GM19372 (cell line): Measurements from ENCODE around the gene PDZD4.

Source experiments
- ATAC-seq: cut with Tn5 transposase; IDR thresholded peaks from one replicate; pipeline ENCODE4 v1.9.1; 2021; ENCODE audit warnings: mild to moderate bottlenecking, low read depth, moderate library complexity; ENCODE audit not compliant: unreplicated experiment

PDZD4 gene

DNA sequence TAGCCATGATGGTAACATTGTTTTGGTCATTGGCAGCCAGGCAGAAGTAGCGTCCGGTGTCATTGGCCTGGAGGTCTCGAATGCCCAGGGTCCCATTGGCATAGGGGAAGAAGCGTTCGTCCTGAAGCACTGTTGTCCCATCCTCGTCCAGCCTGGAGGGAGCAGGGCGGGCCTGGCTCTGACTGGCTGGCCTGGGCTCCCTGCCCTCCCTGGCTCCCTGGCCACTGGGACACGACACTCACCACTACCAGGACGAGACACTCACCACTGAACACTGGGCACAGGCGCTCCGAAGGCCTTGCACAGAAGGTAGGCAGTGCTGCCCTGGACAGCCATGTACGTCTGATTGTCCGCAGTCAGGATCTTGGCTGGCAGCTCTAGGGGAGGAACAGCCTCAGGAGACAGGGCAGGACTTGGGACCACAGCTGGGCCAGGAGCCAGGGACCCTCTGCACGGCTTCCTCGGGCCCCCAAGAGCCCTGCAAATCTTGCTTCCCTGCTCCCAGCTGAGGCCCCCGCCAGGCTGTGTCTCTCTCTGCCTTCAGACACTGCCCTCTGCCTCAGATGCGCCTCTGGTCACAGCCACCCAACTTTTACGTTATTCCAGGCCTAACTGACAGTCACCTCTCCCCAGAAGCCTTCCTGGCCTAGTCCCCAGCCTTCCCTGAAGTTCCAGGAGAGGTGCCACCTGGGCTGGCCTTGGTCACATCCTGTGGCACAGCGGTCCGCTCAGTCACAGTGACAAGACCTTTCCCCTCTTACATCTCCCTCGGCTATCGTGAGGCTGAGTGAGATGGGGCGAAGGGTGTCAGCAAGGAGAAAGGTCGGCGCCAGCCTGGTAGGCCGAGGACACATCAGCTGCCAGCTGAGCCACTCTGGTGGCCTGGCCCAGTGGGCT lies 38.5 kb upstream of the PDZD4 start:
- no peak for ATAC-seq

DNA sequence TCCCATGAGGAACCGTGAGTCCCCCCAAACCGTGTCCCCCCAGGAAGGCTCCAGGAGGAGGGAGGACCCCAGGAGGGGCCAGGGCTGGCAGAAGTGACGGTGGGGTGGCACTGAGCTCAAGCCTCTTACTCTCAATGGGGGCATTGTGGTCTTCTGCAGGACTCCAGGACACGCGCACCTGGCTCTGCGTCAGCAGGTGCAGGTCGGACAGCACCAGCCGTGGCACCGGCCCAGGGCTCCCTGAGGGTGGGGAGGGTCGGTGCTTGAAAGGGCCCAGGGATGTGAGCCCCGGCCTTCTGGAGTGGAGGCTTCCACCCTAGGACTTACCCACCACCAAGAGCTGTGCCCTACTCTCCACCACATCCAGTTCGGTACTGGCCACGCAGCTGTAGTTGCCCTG lies 37.3 kb upstream of the PDZD4 start:
- no peak for ATAC-seq

- ATAC-seq: no peak
Observed at GRCh38 chrX:153867139-153867538, 36.8 kb upstream of the PDZD4 start.

DNA sequence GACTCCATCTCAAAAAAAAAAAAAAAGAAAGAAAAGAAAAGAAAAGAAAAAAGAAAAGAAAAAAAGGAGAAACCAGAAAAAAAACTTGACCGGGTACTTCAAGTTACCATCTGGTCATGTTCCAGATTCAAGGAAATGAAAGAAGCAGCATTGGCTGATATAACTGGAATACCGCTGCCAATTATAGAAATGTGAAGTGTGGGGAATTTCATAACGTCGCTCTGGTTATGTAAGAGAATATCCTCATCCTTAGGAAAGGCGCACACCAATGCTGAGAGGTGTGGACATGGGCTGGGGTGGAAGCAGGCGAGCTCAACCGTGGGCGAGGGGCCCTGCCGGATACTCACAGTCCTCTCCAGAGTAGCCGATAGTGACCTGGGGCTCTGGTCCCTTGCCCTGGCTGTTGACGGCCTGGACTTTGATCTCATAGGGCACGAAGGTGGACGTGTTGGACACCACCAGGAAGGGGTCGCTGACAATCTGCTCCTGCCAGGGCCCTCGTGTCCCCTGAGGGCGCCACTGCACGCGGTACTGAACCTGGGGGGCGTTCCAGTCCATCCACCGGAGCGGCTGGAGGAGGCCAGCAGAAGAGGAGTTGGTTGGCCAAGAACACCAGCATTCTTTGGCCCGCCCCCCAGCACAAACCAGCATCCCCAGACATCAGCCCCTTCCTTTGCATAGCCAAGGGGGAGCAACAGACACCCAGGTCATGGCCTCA lies 36.1 kb upstream of the PDZD4 start:
- ATAC-seq: no peak

DNA sequence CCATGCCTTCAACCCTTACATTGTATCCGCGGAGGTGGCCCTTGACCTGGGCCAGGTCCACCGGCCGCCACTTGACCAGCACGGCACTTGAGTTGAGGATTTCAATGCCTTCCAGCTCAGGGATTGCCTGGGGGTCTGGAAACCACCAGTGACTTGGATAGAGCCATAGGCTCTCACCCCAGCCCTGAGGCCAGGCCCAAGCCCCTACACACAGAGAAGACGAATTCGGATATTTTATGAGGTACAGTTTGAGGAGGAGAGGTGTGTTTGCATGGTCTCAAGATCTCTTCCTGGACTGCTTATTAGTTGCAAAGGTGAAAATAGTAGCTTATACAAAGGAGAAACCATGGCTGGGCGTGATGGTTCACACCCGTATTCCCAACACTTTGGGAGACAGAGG lies 35.3 kb upstream of the PDZD4 start:
- no peak for ATAC-seq

DNA sequence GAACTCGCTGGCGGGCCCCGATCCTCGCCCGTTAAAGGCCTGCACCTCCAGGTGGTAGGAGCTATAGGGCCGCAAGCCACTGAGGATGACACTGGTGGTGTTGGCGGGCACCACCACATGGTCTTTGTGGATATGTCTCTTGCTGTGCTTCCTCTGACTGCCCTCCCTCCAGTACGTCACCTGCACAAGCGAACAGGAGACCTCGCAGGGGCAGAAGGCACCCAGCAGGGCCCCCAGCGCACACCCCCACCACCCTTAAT lies 34.9 kb upstream of the PDZD4 start:
- no peak for ATAC-seq

DNA sequence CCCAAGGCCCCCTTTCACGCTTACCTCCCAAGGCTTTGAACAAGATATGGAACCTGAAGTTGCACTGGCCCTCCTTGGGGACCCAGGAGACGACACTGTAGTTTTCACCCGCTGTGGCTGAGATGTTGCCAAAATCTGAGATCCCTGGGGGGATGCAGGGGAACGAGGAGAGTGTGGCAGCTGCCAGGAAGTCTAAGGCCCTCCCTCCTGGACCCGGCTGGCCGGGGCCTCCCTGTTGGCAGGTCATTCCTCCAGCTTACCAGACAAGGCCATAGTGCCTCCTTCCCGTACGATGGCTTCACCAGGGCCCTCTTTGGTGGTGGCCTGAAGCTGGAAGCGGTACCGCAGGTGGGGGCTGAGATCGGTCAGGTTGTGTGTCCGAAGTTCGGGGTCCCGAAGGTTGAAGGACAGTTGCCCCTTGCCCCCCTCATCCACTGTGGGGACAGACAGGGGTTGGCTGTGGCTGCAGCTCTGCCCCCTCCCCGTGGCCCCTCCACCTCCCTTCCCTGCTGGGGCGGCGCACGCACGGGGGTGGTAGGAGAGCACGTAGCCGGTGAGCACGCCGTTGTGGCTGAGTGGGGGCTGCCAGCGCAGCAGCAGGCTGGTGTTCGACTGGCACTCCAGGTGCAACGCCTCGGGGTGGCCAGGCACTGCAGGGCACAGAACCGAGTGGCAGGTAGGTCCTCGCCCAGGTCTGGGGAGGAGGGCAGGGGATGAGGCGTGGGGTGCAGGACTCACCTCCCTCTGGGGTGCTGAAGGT lies 34.4 kb upstream of the PDZD4 start:
- no peak for ATAC-seq

DNA sequence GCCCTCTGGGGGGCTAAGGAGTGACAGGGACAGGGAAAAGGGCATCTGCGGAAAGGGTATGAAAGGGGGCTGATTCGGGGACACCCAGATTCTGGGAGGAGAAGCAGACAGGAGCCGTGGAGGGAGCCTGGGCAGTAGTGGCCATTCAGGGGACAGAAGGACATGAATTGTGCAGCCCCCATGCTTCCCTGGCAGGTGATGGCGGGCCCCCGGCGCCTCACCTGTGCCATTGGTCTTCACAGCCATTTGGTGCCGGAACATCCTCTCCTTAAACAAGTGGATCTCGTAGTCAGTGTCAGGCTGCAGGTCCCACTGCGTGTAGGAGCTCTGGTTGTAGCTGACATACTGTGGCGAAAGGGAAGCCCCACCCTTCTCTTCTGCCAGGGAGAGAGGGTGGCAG lies 33.8 kb upstream of the PDZD4 start:
- ATAC-seq: no peak

DNA sequence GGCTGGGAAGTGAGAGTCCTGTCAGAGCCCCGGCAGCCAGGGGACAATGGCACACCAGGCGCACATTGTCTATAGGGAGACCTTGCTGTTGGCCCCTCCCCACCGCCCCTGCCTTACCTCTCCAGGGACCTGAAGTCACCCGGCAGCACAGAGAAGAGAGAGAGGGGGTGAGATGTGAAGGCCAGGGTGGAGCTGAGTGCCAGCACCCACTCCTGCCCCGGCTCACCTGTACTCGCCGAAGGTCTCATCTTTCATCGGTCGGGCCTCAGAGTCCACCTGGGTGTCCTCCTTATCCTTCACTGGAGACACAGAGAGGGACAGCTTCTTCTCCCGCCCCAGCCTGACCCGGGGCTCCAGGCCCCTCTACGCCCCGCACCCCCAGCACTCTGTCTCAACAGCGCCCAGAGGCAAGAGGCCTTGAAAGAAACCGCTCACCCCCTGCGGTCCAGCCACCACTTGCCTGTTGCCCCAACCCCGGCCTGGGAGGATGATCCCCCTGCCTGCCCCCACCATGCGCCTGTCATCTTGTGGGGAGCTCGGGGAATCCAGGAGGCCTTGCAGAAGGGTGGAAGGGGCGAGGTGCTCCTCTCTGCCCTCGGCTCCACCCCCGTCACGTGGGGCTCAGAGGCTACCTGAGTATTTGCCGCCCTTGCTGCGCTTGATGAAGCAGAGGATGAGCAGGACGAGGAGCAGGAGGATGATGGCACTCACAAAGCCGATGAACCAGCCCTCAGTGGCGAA lies 33.1 kb upstream of the PDZD4 start:
- no peak for ATAC-seq

- ATAC-seq: no peak
Observed at GRCh38 chrX:153862369-153863250, 32.3 kb upstream of the PDZD4 start.

DNA sequence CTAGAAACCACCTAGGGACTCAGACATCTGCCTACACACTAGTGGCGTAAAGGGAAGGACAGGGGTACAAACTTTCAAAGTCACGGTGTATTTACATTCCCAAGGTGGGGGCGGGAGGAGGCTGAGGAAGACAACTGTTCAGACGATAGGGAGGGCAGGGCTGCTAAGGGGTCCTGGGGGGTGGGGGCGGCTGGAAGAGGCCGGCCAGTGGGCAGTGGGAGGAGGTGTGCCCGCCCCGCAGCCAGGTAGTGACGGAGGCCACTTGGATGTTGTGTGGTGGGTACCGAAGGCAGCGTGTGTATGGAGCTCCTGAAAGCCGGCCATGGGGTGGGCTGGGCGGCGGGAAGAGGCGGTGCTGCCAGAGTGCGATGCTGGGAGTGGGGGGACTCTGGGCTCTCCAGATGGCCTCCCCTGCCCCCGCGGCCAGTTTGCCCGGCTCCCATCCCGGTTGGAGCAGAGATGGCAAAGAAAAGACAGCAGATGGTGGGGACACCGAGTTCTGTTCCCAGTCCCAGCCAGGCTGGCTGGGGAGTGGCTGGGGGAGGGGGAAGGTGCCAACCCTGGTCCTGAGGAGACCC lies 31.5 kb upstream of the PDZD4 start:
- ATAC-seq: no peak

DNA sequence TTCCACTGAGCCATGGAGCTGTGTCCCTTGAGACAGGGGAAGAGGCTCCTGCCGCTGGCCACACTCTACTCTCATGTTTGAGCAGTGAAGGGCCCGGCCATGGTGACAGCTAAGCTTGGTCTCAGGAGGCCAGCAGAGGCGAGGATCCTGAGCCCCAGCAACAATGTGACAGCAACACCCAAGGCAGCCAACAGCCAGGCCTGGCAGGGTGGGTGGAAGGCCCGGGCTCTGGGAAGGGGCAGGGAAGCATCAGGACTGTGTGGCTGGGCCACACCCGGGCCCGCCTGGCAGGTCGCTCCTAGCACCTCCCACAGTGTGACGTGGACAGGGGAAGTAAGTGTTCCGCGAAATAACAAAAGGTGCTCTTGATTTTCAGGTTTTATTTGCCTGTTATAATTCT lies 30.8 kb upstream of the PDZD4 start:
- no peak for ATAC-seq

- ATAC-seq: no peak
Observed at GRCh38 chrX:153857348-153857903, 27.1 kb upstream of the PDZD4 start.

DNA sequence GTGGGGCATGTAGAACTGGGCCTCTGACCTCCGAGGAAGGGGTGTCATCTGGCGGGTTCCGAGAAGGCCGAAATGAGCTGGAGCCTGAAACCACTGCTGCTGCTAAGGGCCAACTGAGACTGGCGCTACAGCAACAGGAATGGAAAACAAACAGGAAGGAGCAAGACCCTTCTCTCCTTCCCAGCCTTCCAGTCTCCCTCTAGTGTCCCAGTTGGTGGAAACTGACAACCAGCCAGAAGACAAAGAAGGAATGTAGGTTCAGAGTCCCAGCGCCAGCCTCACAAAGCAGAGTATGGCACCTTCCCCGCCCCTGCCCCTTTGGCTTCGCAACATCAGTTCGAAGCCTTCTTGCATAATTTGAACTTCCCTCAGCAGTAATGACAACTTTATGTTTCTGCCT lies 24.4 kb upstream of the PDZD4 start:
- ATAC-seq: no peak

DNA sequence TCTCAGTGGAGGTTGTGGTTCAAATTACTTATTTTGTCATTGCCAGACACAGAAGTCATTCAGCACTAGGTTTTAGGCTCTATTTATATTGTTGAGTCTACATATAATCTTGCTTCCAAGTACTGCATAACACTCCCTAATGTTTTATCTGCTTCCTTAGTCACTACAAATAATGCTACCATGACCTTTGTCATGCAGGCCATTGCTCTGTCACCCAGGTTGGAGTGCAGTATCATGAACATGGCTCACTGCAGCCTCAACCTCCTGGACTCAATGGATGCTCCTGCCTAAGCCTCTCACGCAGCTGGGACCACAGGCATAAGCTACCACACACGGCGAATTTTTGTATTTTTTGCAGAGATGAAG lies 23.5 kb upstream of the PDZD4 start:
- ATAC-seq: no peak

DNA sequence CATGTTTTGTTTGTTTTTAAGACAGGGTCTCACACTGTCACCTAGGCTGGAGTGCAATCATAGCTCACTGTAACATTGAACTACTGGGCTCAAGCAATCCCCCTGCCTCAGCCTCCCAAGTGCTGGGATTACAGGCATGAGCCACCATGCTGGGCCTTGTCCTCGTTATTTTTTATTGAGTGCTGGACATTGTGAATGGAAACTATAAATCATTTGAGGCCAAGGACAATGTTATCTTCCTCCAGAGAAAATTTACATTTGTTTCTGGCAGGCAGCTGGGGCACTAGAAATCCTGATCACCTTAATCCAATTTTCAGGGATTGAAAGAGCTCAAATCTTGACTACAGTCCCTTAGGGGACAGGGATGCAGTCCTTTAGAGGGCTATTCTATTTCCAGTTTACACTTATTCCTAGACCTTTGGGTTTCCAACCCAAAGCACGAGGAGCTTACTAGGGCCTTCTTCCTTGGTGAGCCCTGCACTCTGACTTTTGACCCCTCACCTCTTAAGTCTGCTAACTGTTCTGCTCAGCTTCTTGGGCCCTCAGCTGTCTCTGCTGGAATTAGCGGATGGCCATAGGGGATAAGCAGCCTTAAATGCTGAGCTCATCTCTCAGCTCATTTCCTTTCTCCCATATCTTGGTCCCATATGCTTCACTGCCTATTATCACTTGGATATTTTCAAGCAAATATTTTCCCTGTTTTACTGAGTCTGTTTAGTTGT lies 23.0 kb upstream of the PDZD4 start:
- no peak for ATAC-seq

DNA sequence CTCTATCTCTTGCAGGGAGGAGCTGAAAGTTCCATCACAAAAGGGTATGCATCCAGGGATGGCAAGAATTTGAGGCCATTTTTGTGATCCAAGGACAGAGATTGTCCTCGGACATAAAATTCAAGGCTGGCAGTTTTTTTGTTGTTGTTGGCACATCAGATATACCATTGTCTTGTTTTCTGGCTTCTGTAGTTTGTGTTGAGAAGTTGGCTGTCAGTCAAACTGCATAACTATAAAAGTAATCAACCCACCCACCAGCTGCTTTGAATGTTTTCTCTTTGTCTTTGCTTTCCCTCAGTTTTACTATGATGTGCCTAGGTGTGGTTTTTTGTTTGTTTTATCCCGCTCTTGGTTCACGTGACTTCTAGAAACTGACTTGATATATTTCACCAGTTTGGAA lies 21.6 kb upstream of the PDZD4 start:
- ATAC-seq: no peak

- ATAC-seq: no peak
Observed at GRCh38 chrX:153848325-153848724, 18.0 kb upstream of the PDZD4 start.

DNA sequence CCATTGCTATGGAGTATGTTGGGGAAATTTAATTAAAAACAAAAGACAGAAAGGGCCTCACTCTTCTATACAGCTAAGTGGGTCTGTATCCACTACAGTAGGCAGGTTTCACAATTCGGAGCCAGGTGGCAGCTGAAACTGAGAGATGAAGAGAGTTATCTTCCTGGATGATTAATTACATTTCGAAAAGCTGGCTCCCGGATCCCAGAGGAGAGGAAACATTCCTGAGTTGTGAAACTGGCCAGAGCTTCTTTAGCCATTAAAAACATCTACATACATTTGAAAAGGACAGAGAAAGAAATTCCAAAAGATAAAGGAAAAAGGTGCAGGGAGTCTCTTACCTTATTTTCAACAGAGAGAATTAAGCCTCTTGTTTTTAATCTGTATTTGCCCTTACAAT lies 15.5 kb upstream of the PDZD4 start:
- ATAC-seq: no peak
